Keratinocyte (primary cell): ENCODE data around the gene RHEX. TPM values are rescaled to one million over a fixed set of nuclear protein-coding genes. Genes with fewer than 3 reads are reported as not detected.

ENCODE experiments used
- DNase-seq: peaks from one replicate; pipeline ENCODE4 v3.0.0-alpha.2; 2011; ENCODE audit warnings: low read depth, missing footprints, low spot score
- FAIRE-seq: peaks from 2 replicates; lab custom pipeline; 2011; peaks lifted over from hg19 to GRCh38; lab: Jason Lieb, UNC
- H2AFZ ChIP-seq: 2 replicates; pipeline ENCODE4 v1.6.0; 2012; ENCODE audit warnings: low read length, control low read depth, inconsistent platforms; ENCODE audit not compliant: control insufficient read depth
- H3K27ac ChIP-seq: 2 replicates; pipeline ENCODE4 v1.5.1; 2011; ENCODE audit warnings: low read length; ENCODE audit not compliant: control insufficient read depth, insufficient read depth
- H3K27me3 ChIP-seq: 3 replicates; pipeline ENCODE4 v1.6.0; 2011; ENCODE audit warnings: low read length; ENCODE audit not compliant: control insufficient read depth, insufficient read depth; ENCODE audit errors: extremely low read depth
- H3K36me3 ChIP-seq, 2 experiments: 2 replicates in 1 of 2; 3 replicates in 1 of 2; pipeline ENCODE4 v1.5.1; 2011; ENCODE audit warnings: low read length in 2 of 2, mild to moderate bottlenecking in 1 of 2; ENCODE audit not compliant: control insufficient read depth in 2 of 2, insufficient read depth in 2 of 2; ENCODE audit errors: extremely low read depth in 1 of 2
- H3K4me1 ChIP-seq: 3 replicates; pipeline ENCODE4 v1.5.1; 2011; ENCODE audit warnings: low read length; ENCODE audit not compliant: control insufficient read depth, insufficient read depth; ENCODE audit errors: extremely low read depth
- H3K4me2 ChIP-seq: 3 replicates; pipeline ENCODE4 v1.6.0; 2011; ENCODE audit warnings: low read depth, low read length; ENCODE audit not compliant: control insufficient read depth, insufficient read depth; ENCODE audit errors: extremely low read depth
- H3K4me3 ChIP-seq, 3 experiments: fragments of 200-600 bp in 1 of 3; sonication (generic) in 1 of 3; 2 replicates in 2 of 3; 3 replicates in 1 of 3; pipeline ENCODE4 v1.5.1; 2011 to 2016; ENCODE audit warnings: low read length in 3 of 3, mild to moderate bottlenecking in 3 of 3, control low read depth in 2 of 3, inconsistent platforms in 1 of 3, low read depth in 1 of 3, mixed read lengths in 1 of 3, mixed run types in 1 of 3, moderate library complexity in 1 of 3; ENCODE audit not compliant: control insufficient read depth in 2 of 3, insufficient read depth in 2 of 3; ENCODE audit errors: extremely low read depth in 1 of 3
- H3K79me2 ChIP-seq: 2 replicates; pipeline ENCODE4 v1.6.0; 2012; ENCODE audit warnings: low read length; ENCODE audit not compliant: control insufficient read depth, insufficient read depth
- H3K9ac ChIP-seq: 3 replicates; pipeline ENCODE4 v1.6.0; 2011; ENCODE audit warnings: low read length; ENCODE audit not compliant: control insufficient read depth, insufficient read depth; ENCODE audit errors: extremely low read depth
- H3K9me1 ChIP-seq: 3 replicates; pipeline ENCODE4 v1.6.0; 2011; ENCODE audit warnings: low read length; ENCODE audit not compliant: control insufficient read depth, insufficient read depth; ENCODE audit errors: extremely low read depth
- H3K9me3 ChIP-seq: 2 replicates; pipeline ENCODE4 v1.5.1; 2012; ENCODE audit warnings: low read depth, low read length; ENCODE audit not compliant: control insufficient read depth
- H4K20me1 ChIP-seq: 3 replicates; pipeline ENCODE4 v1.6.0; 2011; ENCODE audit warnings: low read length; ENCODE audit not compliant: control insufficient read depth, insufficient read depth; ENCODE audit errors: extremely low read depth
- EZH2 ChIP-seq: IDR thresholded peaks from one replicate; pipeline ENCODE4 v1.6.1; 2012; ENCODE audit warnings: inconsistent platforms, mild to moderate bottlenecking, low read length, moderate library complexity
- dilution Hi-C: fragments of 300-500 bp; cut with MboI; formaldehyde crosslinking; loops from one replicate; pipeline ENCODE4 v1.7.0; 2020; ENCODE audit warnings: low sequenced_read_pairs; ENCODE audit not compliant: extremely low pct_ligation_motif_present
- polyA plus RNA-seq, 5 experiments: library from polyadenylated mRNA; depleted of rRNA in 3 of 5; stranded (reverse) in 3 of 5; stranded (forward) in 1 of 5; unstranded in 1 of 5; fragments of >200 nt; gene quantifications; 1 replicate in 1 of 5; 2 replicates in 3 of 5; 3 replicates in 1 of 5; pipeline versions ENCODE4 v1.2.1 to v1.2.3, GENCODE V29; 2011 to 2012; ENCODE audit warnings: missing spikeins in 2 of 5, low read depth in 1 of 5, low replicate concordance in 1 of 5
- TF ChIP-seq, protein P1 (sequence below), 3 experiments: IDR thresholded peaks in 1 of 3; conservative IDR thresholded peaks in 1 of 3; optimal IDR thresholded peaks in 1 of 3; 2 replicates in 2 of 3; 3 replicates in 1 of 3; pipeline versions ENCODE3 to v1.5.1; 2011; ENCODE audit warnings: low read length in 3 of 3, mild to moderate bottlenecking in 3 of 3, moderate library complexity in 2 of 3, control low read depth in 1 of 3, inconsistent platforms in 1 of 3; ENCODE audit not compliant: insufficient read depth in 2 of 3; ENCODE audit errors: extremely low read depth in 1 of 3

The RHEX gene
- polyA plus RNA-seq, 1 donor (not counting 4 experiments of a cell fraction or from before 2014, with no cell fraction given) = not detected

GRCh38 chr1:206115791-206116190, 62.8 kb downstream of the RHEX start:
- no peaks in the 10 kb centered on the region for H4K20me1 ChIP-seq
- DNase-seq (no peak), FAIRE-seq (no peak)
- peaks cover 31% of the 10 kb centered on the region for H3K27me3 ChIP-seq
- no peaks in the 10 kb centered on the region for H3K79me2 ChIP-seq
- H3K9me1 ChIP-seq = no peaks in the 10 kb centered on the region
- dilution Hi-C loops = no loop called here
- H3K9me3 ChIP-seq = no peaks in the 10 kb centered on the region
- H3K4me1 ChIP-seq = peaks cover 9% of the 10 kb centered on the region
- H3K9ac ChIP-seq = no peak overlapping the region
- H3K36me3 ChIP-seq = no peaks in the 10 kb centered on the region
- no peak overlapping the region for H3K27ac ChIP-seq
- no peak overlapping the region for H2AFZ ChIP-seq
- no peak overlapping the region for H3K4me2 ChIP-seq
- H3K4me3 ChIP-seq = no peak overlapping the region
- TF ChIP-seq, protein P1, sequence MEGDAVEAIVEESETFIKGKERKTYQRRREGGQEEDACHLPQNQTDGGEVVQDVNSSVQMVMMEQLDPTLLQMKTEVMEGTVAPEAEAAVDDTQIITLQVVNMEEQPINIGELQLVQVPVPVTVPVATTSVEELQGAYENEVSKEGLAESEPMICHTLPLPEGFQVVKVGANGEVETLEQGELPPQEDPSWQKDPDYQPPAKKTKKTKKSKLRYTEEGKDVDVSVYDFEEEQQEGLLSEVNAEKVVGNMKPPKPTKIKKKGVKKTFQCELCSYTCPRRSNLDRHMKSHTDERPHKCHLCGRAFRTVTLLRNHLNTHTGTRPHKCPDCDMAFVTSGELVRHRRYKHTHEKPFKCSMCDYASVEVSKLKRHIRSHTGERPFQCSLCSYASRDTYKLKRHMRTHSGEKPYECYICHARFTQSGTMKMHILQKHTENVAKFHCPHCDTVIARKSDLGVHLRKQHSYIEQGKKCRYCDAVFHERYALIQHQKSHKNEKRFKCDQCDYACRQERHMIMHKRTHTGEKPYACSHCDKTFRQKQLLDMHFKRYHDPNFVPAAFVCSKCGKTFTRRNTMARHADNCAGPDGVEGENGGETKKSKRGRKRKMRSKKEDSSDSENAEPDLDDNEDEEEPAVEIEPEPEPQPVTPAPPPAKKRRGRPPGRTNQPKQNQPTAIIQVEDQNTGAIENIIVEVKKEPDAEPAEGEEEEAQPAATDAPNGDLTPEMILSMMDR (optimal IDR thresholded peaks at IDR 0.05 in 1 of 3, IDR thresholded peaks at IDR 0.05 in 1 of 3, conservative IDR thresholded peaks at IDR 0.05 in 1 of 3; ENCODE audit: extremely low read depth in 1 of 3, insufficient read depth in 2 of 3, low read length in 3 of 3) = no peak
- TF ChIP-seq EZH2 = no peak

DNA sequence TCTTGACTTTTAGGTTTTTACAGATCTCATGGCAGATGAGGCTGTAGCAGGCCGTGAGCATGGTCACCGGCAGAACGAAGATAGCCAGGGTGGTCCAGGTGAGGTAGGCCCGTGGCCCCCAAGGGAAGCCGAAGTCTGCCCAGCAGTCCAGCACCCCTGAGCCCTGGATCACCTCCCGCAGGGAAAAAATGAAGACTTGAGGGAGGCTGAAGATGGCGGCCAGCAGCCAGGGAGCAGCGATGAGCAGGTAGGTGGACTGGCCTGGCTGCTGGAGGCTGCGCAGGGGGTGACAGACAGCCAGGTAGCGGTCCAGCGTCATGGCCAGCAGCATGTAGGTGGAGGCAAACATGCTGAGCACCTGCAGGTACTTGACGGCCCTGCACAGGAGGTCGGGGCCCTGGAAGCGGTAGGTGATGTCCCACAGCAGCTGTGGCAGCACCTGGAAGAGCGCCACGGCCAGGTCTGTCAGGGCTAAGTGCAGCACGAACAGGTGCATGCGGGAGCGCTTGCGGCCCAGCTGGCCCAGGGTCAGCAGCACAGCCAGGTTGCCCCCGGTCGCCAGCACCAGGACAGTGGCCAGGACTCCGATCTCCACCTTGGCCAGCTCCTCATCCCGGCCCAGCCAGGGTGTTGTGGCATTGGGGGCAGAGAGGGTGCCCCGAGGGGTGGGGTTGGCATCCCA, 63.4 kb downstream of the RHEX start:
- no peak overlapping the region for H2AFZ ChIP-seq
- dilution Hi-C loops = no loop called here
- peaks cover 9% of the 10 kb centered on the region for H3K4me1 ChIP-seq
- FAIRE-seq = no peak
- H3K36me3 ChIP-seq = no peaks in the 10 kb centered on the region
- no peaks in the 10 kb centered on the region for H4K20me1 ChIP-seq
- H3K79me2 ChIP-seq = no peaks in the 10 kb centered on the region
- H3K27me3 ChIP-seq = peaks cover 31% of the 10 kb centered on the region
- no peak overlapping the region for H3K27ac ChIP-seq
- TF ChIP-seq EZH2 = no peak
- TF ChIP-seq, protein P1 (optimal IDR thresholded peaks at IDR 0.05 in 1 of 3, IDR thresholded peaks at IDR 0.05 in 1 of 3, conservative IDR thresholded peaks at IDR 0.05 in 1 of 3; ENCODE audit: extremely low read depth in 1 of 3, insufficient read depth in 2 of 3, low read length in 3 of 3) = no peak
- no peak for DNase-seq
- no peak overlapping the region for H3K4me3 ChIP-seq
- no peaks in the 10 kb centered on the region for H3K9me3 ChIP-seq
- H3K4me2 ChIP-seq = no peak overlapping the region
- no peak overlapping the region for H3K9ac ChIP-seq
- no peaks in the 10 kb centered on the region for H3K9me1 ChIP-seq
